Measurements from ENCODE around the gene EYA4.

- TF ChIP-seq EZH2phosphoT487 (conservative IDR thresholded peaks at IDR 0.05; ENCODE audit: low read length): no peak
- TF ChIP-seq CTCF (IDR thresholded peaks at IDR 0.05; ENCODE audit: insufficient read depth, low read length, poor library complexity, severe bottlenecking): no peak
These were observed 166.4 kb downstream of the EYA4 start for GRCh38 chr6:133407320-133408100.

Data from SU-DHL-6 (cell line).